SU-DHL-6 (cell line): Measurements from ENCODE around the gene SLC22A3.

Experiments
- H2AFZ ChIP-seq: fragments of 200-600 bp; sonication (generic); 2 replicates; pipeline ENCODE4 v1.6.1; 2014; ENCODE audit warnings: low read depth, mild to moderate bottlenecking, moderate library complexity, mixed read lengths, antibody characterized with exemption, low read length; ENCODE audit not compliant: severe bottlenecking
- H3F3A ChIP-seq: fragments of 200-600 bp; shearing (Covaris generic); 2 replicates; pipeline ENCODE4 v1.6.0; 2016; ENCODE audit warnings: antibody characterized with exemption, mild to moderate bottlenecking; ENCODE audit not compliant: insufficient read depth
- H3K27ac ChIP-seq: fragments of 200-600 bp; sonication (generic); 2 replicates; pipeline ENCODE4 v1.5.1; 2016; ENCODE audit warnings: low read depth, mild to moderate bottlenecking, low read length, moderate library complexity, mixed read lengths
- H3K27me3 ChIP-seq: fragments of 200-600 bp; sonication (generic), shearing (Covaris generic); 2 replicates; pipeline ENCODE4 v1.6.0; 2014; ENCODE audit warnings: mild to moderate bottlenecking, low read length
- H3K36me3 ChIP-seq: fragments of 200-600 bp; sonication (generic); 2 replicates; pipeline ENCODE4 v1.6.1; 2014; ENCODE audit warnings: mild to moderate bottlenecking, low read length, mixed read lengths
- H3K4me2 ChIP-seq: fragments of 300-600, 200-600 bp; shearing (Covaris generic), sonication (generic); 2 replicates; pipeline ENCODE4 v1.6.0; 2014; ENCODE audit warnings: low read length, low read depth, mild to moderate bottlenecking; ENCODE audit not compliant: poor library complexity, severe bottlenecking
- H3K4me3 ChIP-seq: fragments of 200-600 bp; sonication (generic); 2 replicates; pipeline ENCODE4 v1.5.1; 2014; ENCODE audit warnings: antibody characterized with exemption, low read length, mild to moderate bottlenecking, mixed read lengths; ENCODE audit not compliant: insufficient read depth, poor library complexity, severe bottlenecking
- H3K79me2 ChIP-seq: fragments of 200-600 bp; sonication (generic); 2 replicates; pipeline ENCODE4 v1.6.1; 2014; ENCODE audit warnings: mild to moderate bottlenecking, low read length, moderate library complexity; ENCODE audit not compliant: insufficient read depth
- H3K9ac ChIP-seq: fragments of 200-600 bp; sonication (generic); 2 replicates; pipeline ENCODE4 v1.7.0; 2014; ENCODE audit warnings: mild to moderate bottlenecking, low read length
- H3K9me2 ChIP-seq: fragments of 200-600 bp; sonication (generic); replicated peaks from 2 replicates; pipeline ENCODE4 v1.6.1; 2014; ENCODE audit warnings: low read length; ENCODE audit not compliant: insufficient read depth
- H3K9me3 ChIP-seq: fragments of 200-600 bp; sonication (generic); 2 replicates; pipeline ENCODE4 v1.6.1; 2014; ENCODE audit warnings: low read length, mixed read lengths; ENCODE audit not compliant: insufficient read depth
- H4K20me1 ChIP-seq: fragments of 200-600 bp; sonication (generic); 2 replicates; pipeline ENCODE4 v1.6.1; 2014; ENCODE audit warnings: low read depth, mild to moderate bottlenecking, antibody characterized with exemption, low read length, moderate library complexity, mixed read lengths
- CTCF ChIP-seq: fragments of 200-600 bp; sonication (generic); IDR thresholded peaks from one replicate; pipeline ENCODE4 v1.5.1; 2017; ENCODE audit warnings: antibody characterized with exemption, mild to moderate bottlenecking, low read length, moderate library complexity; ENCODE audit not compliant: insufficient read depth, poor library complexity, severe bottlenecking
- EZH2phosphoT487 ChIP-seq: fragments of 200-600 bp; sonication (generic), shearing (Covaris generic); conservative IDR thresholded peaks from 2 replicates; pipeline ENCODE4 v1.6.1; 2018; ENCODE audit warnings: mild to moderate bottlenecking, antibody characterized with exemption, low read length, moderate library complexity, mixed read lengths

SLC22A3 gene

GRCh38 chr6:160454303-160454702 lies 106.1 kb downstream of the SLC22A3 start:
- H3K4me3 ChIP-seq, result no peak overlapping the region
- H3K9me2 ChIP-seq, result no peaks in the 10 kb centered on the region
- no peaks in the 10 kb centered on the region for H3K9me3 ChIP-seq
- no peaks in the 10 kb centered on the region for H3K27me3 ChIP-seq
- H3K79me2 ChIP-seq, result no peaks in the 10 kb centered on the region
- no peaks in the 10 kb centered on the region for H4K20me1 ChIP-seq
- H3K4me2 ChIP-seq, result no peak overlapping the region
- no peaks in the 10 kb centered on the region for H3F3A ChIP-seq
- H3K9ac ChIP-seq, result no peak overlapping the region
- H3K36me3 ChIP-seq, result no peaks in the 10 kb centered on the region
- no peak overlapping the region for H3K27ac ChIP-seq
- no peak overlapping the region for H2AFZ ChIP-seq
- TF ChIP-seq CTCF (no peak), EZH2phosphoT487 (no peak)

- H3K27me3 ChIP-seq, result no peaks in the 10 kb centered on the region
- H3K4me2 ChIP-seq, result no peak overlapping the region
- no peak overlapping the region for H3K4me3 ChIP-seq
- H3K27ac ChIP-seq, result no peak overlapping the region
- H4K20me1 ChIP-seq, result no peaks in the 10 kb centered on the region
- no peaks in the 10 kb centered on the region for H3K9me2 ChIP-seq
- no peak overlapping the region for H3K9ac ChIP-seq
- H3F3A ChIP-seq, result no peaks in the 10 kb centered on the region
- no peak overlapping the region for H2AFZ ChIP-seq
- no peaks in the 10 kb centered on the region for H3K79me2 ChIP-seq
- TF ChIP-seq CTCF (no peak), EZH2phosphoT487 (no peak)
- no peaks in the 10 kb centered on the region for H3K9me3 ChIP-seq
- H3K36me3 ChIP-seq, result no peaks in the 10 kb centered on the region
These were observed 106.9 kb downstream of the SLC22A3 start for GRCh38 chr6:160455081-160455480.

- Histone ChIP-seq H3K79me2 (no peaks in the 10 kb centered on the region), H3F3A (no peaks in the 10 kb centered on the region), H3K9me2 (no peaks in the 10 kb centered on the region), H3K4me2 (no peak overlapping the region), H3K36me3 (no peaks in the 10 kb centered on the region), H3K9me3 (no peaks in the 10 kb centered on the region), H3K9ac (no peak overlapping the region), H4K20me1 (no peaks in the 10 kb centered on the region), H2AFZ (no peak overlapping the region), H3K27ac (no peak overlapping the region), H3K27me3 (no peaks in the 10 kb centered on the region), H3K4me3 (no peak overlapping the region)
- no peak for TF ChIP-seq EZH2phosphoT487
- peak; percentile 88 for TF ChIP-seq CTCF
These were observed 107.5 kb downstream of the SLC22A3 start for GRCh38 chr6:160455541-160456213.
